RWPE1 (cell line): ENCODE data around the gene FAM98B.

Source experiments
- CTCF ChIA-PET: fragments of 350-600 bp; sonication (Branson Sonifier 250); formaldehyde crosslinking; extraction: SDS; loops from one replicate; lab custom pipeline; 2021; lab: Yijun Ruan, JAX
- POLR2A ChIA-PET: fragments of 400-600 bp; formaldehyde crosslinking; extraction: SDS; loops from one replicate; lab custom pipeline; 2020; ENCODE audit warnings: antibody characterized with exemption; ENCODE audit not compliant: low non-redundant PET; lab: Yijun Ruan, JAX
- DNase-seq: peaks from one replicate; pipeline ENCODE4 v3.0.0; 2012; ENCODE audit warnings: low spot score
- H3K27ac ChIP-seq: fragments of 450-650 bp; 2 replicates; pipeline ENCODE4 v1.5.1; 2017
- CTCF ChIP-seq: fragments of 450-650 bp; conservative IDR thresholded peaks from 2 replicates; pipeline ENCODE4 v1.5.1; 2017; ENCODE audit warnings: low read depth, mild to moderate bottlenecking

FAM98B gene

GRCh38 chr15:38517312-38517975 is 63.5 kb downstream of the FAM98B start:
- H3K27ac ChIP-seq: no peak overlapping the region
- ChIA-PET CTCF (interaction anchor here (1.5 kb wide), 1 partner anchor 47 kb away, joined by 4 read pairs; the partner anchor contains the start of gene RASGRP1), POLR2A (no interaction called here)
- DNase-seq: no peak
- TF ChIP-seq CTCF: no peak

GRCh38 chr15:38518084-38518483 is 64.2 kb downstream of the FAM98B start:
- POLR2A ChIA-PET: no interaction called here
- CTCF ChIA-PET: no interaction called here
- H3K27ac ChIP-seq: no peak overlapping the region
- no peak for DNase-seq
- TF ChIP-seq CTCF: no peak

- TF ChIP-seq CTCF: no peak
- ChIA-PET CTCF (interaction anchor here (0.7 to 0.8 kb wide), 2 partner anchors 170 to 180 kb away, joined by 3 read pairs; no protein-coding TSS in a partner anchor), POLR2A (no interaction called here)
- no peak overlapping the region for H3K27ac ChIP-seq
- no peak for DNase-seq
These were observed 66.1 kb downstream of the FAM98B start for GRCh38 chr15:38520035-38520434.

GRCh38 chr15:38521316-38521715 is 67.4 kb downstream of the FAM98B start:
- CTCF ChIA-PET: interaction anchor here (0.5 kb wide), 1 partner anchor 372 kb away, joined by 3 read pairs; no protein-coding TSS in a partner anchor

GRCh38 chr15:38522922-38523321 is 69.0 kb downstream of the FAM98B start:
- ChIA-PET POLR2A (no interaction called here), CTCF (interaction anchor here (0.6 kb wide), 1 partner anchor 169 kb away, joined by 5 read pairs; no protein-coding TSS in a partner anchor)
- DNase-seq: no peak
- no peak overlapping the region for H3K27ac ChIP-seq
- TF ChIP-seq CTCF: no peak

More at GRCh38 chr15:38521316-38521715, 67.4 kb downstream of the FAM98B start:
- POLR2A ChIA-PET: no interaction called here
- TF ChIP-seq CTCF: no peak
- DNase-seq: no peak
- no peak overlapping the region for H3K27ac ChIP-seq

- no peak overlapping the region for H3K27ac ChIP-seq
- DNase-seq: no peak
- TF ChIP-seq CTCF: no peak
- POLR2A ChIA-PET: no interaction called here
- CTCF ChIA-PET: interaction anchor here (0.8 kb wide), 1 partner anchor 90 kb away, joined by 3 read pairs; no protein-coding TSS in a partner anchor
These were observed 70.2 kb downstream of the FAM98B start for GRCh38 chr15:38524156-38524555.
